VCaP (cell line): ENCODE measurements around the gene TMEM132D.

Source experiments
- H3K27ac ChIP-seq: fragments of 450-650 bp; 2 replicates; pipeline ENCODE4 v1.5.1; 2017
- CTCF ChIP-seq: fragments of 450-650 bp; conservative IDR thresholded peaks from 2 replicates; pipeline ENCODE4 v1.5.1; 2017; ENCODE audit warnings: mild to moderate bottlenecking, moderate library complexity

TMEM132D gene

DNA sequence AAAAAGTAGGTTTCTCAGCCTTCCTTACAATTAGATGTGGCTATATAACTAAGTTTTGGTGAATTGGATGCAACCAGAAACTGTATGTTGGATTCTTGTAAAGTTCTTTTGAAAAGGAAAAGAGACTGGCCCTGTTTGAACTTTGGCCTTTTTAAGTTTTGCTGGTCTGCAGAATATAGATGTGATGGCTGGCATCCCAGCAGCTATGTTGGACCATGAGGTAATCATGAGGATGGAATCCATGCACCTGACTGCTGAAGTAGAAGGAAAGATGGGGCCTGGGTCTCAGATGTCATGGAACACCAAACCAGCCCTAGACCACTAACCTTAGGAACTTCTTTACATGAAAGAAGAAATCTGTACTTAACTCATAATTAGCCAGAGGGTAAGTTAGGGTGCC, 568.1 kb downstream of the TMEM132D start:
- no peak overlapping the region for H3K27ac ChIP-seq
- no peak for TF ChIP-seq CTCF

DNA sequence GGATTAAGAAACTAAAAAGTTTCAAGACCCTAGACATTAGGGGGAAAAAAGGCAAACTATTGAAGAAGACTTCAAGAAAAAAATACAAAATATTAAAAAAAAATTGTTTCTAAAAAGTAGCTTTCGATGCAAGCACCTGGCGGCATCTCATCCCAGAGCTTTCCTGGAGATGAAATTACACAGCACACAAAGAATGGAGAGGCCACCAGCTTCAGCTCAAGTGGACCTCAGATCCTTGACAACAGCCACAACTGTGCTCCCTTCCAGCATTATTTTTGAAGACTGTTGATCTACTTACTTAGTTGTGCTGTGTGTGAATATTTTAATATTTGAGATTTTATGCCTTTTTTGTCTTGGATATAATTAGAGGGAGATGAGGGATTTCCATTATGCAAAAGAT, 571.5 kb downstream of the TMEM132D start:
- no peak for TF ChIP-seq CTCF
- no peak overlapping the region for H3K27ac ChIP-seq

DNA sequence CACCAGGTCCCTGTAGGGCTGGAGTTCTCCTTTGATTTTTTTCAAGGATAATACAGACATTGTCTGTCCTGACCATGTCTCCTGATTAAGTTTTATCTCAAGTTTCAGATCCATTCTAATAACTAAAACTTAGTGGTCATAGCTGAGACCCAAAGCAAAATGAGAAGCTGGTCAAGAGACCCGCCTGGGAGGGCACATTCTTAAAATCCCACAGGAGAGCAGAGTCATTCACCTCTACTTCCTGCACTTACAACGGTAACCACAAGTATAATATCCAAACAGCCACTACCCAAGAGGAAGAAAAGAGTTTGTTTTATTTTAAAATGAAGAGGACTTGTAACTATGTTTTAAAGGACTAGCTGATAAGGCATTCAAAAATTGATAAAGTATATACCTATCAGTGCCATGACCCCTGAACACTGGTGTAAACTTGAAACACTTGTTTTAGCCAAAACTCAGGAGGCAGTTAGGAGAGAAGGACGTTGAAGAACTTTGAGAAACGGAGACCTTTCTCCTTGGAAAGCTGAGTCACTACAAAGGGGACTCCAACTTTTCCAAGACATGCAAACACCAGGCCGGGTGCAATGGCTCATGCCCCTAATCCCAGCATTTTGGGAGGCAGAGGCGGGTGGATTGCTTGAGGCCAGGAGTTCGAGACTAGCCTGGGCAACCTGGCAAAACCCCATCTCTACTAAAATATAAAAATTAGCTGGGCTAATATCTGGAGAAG, 572.3 kb downstream of the TMEM132D start:
- no peak for TF ChIP-seq CTCF
- no peak overlapping the region for H3K27ac ChIP-seq

DNA sequence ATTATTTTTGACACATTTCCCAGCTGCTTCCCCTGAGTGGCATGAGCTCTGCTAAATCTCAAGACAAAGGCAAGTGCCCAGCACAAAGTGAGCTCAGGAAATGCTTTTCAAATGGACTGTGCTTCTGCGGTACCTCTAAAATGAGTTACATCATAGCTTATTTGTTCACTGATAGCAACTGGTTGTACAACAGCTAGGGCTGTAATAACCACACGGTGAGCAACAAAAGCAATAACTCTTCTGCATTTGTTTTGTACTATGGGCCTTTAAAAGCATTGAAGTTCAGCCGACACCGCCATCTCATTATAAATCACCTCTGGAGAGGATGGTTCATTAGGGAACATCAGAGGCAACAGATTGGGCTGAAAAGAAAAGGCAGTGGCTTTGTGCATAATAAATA, 575.6 kb downstream of the TMEM132D start:
- TF ChIP-seq CTCF: no peak
- no peak overlapping the region for H3K27ac ChIP-seq

DNA sequence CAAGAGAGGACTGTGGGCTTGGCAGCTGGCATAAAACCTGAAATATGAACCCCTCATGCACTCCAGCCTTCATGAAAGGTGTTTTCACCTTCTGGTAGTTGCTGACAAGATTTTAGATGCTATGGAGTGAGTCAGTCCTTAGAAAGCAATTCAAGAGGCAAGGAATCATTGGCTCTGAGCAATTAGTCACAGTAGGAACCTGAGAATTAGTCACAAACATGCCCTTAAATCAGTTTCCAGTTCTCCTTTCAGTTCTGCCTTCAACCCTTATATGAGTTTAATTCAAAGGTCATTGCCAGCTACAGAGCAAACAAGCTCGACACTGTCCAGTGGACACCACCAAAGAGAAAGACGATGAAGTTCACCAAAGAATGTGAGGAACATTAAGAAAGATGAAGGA, 578.3 kb downstream of the TMEM132D start:
- no peak for TF ChIP-seq CTCF
- no peak overlapping the region for H3K27ac ChIP-seq

- no peak for TF ChIP-seq CTCF
- H3K27ac ChIP-seq: no peak overlapping the region
Measured at GRCh38 chr12:129312048-129312447, 591.8 kb downstream of the TMEM132D start.

DNA sequence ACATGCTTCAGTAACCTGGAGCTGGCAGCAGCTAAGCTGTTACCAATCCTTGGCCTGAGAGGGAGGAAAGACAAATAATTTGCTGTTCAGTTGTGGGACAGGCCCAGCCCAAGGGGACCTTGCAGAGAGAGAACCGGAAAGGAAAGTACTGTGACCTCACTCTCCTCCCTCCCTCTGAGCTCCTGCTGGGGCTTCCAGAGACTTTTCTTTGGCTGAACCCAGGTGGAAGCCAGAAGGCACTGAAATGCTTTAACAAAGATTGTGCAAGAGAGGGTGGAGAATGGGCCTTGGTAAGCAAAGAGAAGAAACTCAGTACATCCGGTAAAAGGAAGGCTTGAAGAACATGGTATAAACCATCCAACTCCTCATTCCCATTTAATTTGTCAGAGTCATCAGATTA, 593.5 kb downstream of the TMEM132D start:
- H3K27ac ChIP-seq: no peak overlapping the region
- TF ChIP-seq CTCF: no peak
